Endothelial cell of umbilical vein (primary cell): ENCODE data around the gene AHRR. TPM values are rescaled to one million over a fixed set of nuclear protein-coding genes. Genes with fewer than 3 reads are reported as not detected.

Experiments used
- BruUV-seq: library from RNA; stranded (reverse); fragments of 400-500 nt; replicated peaks from 2 replicates; lab custom pipeline; 2021; lab: Mats Ljungman, UMichigan
- CTCF ChIA-PET: fragments of 300-600, 350-600 bp; sonication (Branson Sonifier 250); formaldehyde crosslinking; loops from one replicate; lab custom pipeline; 2021; ENCODE audit warnings: antibody characterized with exemption, inconsistent platforms; lab: Charles Lee
- POLR2A ChIA-PET: fragments of 300-600, 350-600 bp; sonication (Branson Sonifier 250); formaldehyde crosslinking; loops from one replicate; lab custom pipeline; 2021; ENCODE audit warnings: antibody characterized with exemption, inconsistent platforms; lab: Charles Lee
- DNase-seq: peaks from one replicate; pipeline ENCODE4 v3.0.0-alpha.2; 2011; ENCODE audit warnings: low read depth, low spot score
- FAIRE-seq: peaks from 2 replicates; lab custom pipeline; 2011; peaks lifted over from hg19 to GRCh38; lab: Jason Lieb, UNC
- H2AFZ ChIP-seq: 2 replicates; pipeline ENCODE4 v1.6.0; 2012; ENCODE audit warnings: low read depth, low read length, control low read depth, inconsistent platforms
- H3K27ac ChIP-seq: 2 replicates; pipeline ENCODE4 v1.5.1; 2011; ENCODE audit warnings: low read depth, mild to moderate bottlenecking, control low read depth, low read length, moderate library complexity; ENCODE audit not compliant: insufficient read depth
- H3K27me3 ChIP-seq, 2 experiments: 2 replicates each; pipeline versions ENCODE4 v1.6.0 to v1.6.1; 2011; ENCODE audit warnings: low read length in 2 of 2, mixed read lengths in 1 of 2; ENCODE audit not compliant: control insufficient read depth in 2 of 2, insufficient read depth in 2 of 2
- H3K36me3 ChIP-seq, 2 experiments: 2 replicates in 1 of 2; 3 replicates in 1 of 2; pipeline ENCODE4 v1.5.1; 2011; ENCODE audit warnings: low read length in 2 of 2, mild to moderate bottlenecking in 1 of 2, moderate library complexity in 1 of 2; ENCODE audit not compliant: control insufficient read depth in 2 of 2, insufficient read depth in 2 of 2; ENCODE audit errors: extremely low read depth in 1 of 2
- H3K4me1 ChIP-seq: 3 replicates; pipeline ENCODE4 v1.5.1; 2011; ENCODE audit warnings: mild to moderate bottlenecking, low read length; ENCODE audit not compliant: control insufficient read depth, insufficient read depth; ENCODE audit errors: extremely low read depth
- H3K4me2 ChIP-seq: 2 replicates; pipeline ENCODE4 v1.6.1; 2011; ENCODE audit warnings: low read length, control low read depth, mixed read lengths; ENCODE audit not compliant: insufficient read depth
- H3K4me3 ChIP-seq, 3 experiments: fragments of 200-600 bp in 1 of 3; sonication (generic), shearing (Covaris generic) in 1 of 3; replicated peaks in 1 of 3; 2 replicates each; pipeline ENCODE4 v1.5.1; 2011 to 2016; ENCODE audit warnings: control low read depth in 3 of 3, low read length in 3 of 3, mild to moderate bottlenecking in 2 of 3, inconsistent platforms in 1 of 3, low read depth in 1 of 3, moderate library complexity in 1 of 3; ENCODE audit not compliant: insufficient read depth in 1 of 3
- H3K79me2 ChIP-seq: 2 replicates; pipeline ENCODE4 v1.6.0; 2012; ENCODE audit warnings: low read length, inconsistent platforms; ENCODE audit not compliant: control insufficient read depth, insufficient read depth
- H3K9ac ChIP-seq: replicated peaks from 2 replicates; pipeline ENCODE3; 2011; ENCODE audit warnings: low read length, control low read depth; ENCODE audit not compliant: insufficient read depth; ENCODE audit errors: extremely low read depth
- H3K9me1 ChIP-seq: replicated peaks from 3 replicates; pipeline ENCODE4 v1.6.0; 2011; ENCODE audit warnings: mild to moderate bottlenecking, low read length; ENCODE audit not compliant: control insufficient read depth, insufficient read depth; ENCODE audit errors: extremely low read depth
- H3K9me3 ChIP-seq: replicated peaks from 2 replicates; pipeline ENCODE4 v1.5.1; 2012; ENCODE audit warnings: low read length, inconsistent platforms; ENCODE audit not compliant: control insufficient read depth, insufficient read depth
- H4K20me1 ChIP-seq: replicated peaks from 2 replicates; pipeline ENCODE3; 2011; ENCODE audit warnings: mild to moderate bottlenecking, low read length; ENCODE audit not compliant: control insufficient read depth, insufficient read depth; ENCODE audit errors: extremely low read depth
- EZH2 ChIP-seq: IDR thresholded peaks from 2 replicates; pipeline ENCODE4 v1.6.1; 2012; ENCODE audit warnings: borderline replicate concordance, low read depth, mild to moderate bottlenecking, moderate library complexity, low read length, inconsistent platforms; ENCODE audit not compliant: severe bottlenecking
- FOS ChIP-seq: IDR thresholded peaks from 2 replicates; pipeline ENCODE4 v1.6.1; 2011; ENCODE audit warnings: mild to moderate bottlenecking, low read length, moderate library complexity, borderline replicate concordance; ENCODE audit not compliant: insufficient read depth
- GATA2 ChIP-seq: IDR thresholded peaks from 2 replicates; pipeline ENCODE4 v1.7.0; 2011; ENCODE audit warnings: low read depth, mild to moderate bottlenecking, moderate library complexity, mixed read lengths, low read length; ENCODE audit not compliant: insufficient read length, insufficient read depth
- JUN ChIP-seq: IDR thresholded peaks from 2 replicates; pipeline ENCODE4 v1.6.1; 2011; ENCODE audit warnings: borderline replicate concordance, low read depth; ENCODE audit not compliant: insufficient read length, insufficient read depth
- MYC ChIP-seq: IDR thresholded peaks from one replicate; pipeline ENCODE4 v1.6.1; 2011; ENCODE audit warnings: mild to moderate bottlenecking, low read depth, low read length
- POLR2A ChIP-seq: IDR thresholded peaks from 2 replicates; pipeline ENCODE4 v1.6.1; 2012; ENCODE audit warnings: low read depth, mild to moderate bottlenecking, control low read depth, low read length
- POLR2AphosphoS5 ChIP-seq: IDR thresholded peaks from 2 replicates; pipeline ENCODE4 v1.6.1; 2012; ENCODE audit warnings: low read depth, mild to moderate bottlenecking, control low read depth, low read length, moderate library complexity; ENCODE audit not compliant: insufficient read depth
- dilution Hi-C: fragments of 300-500 bp; cut with MboI; formaldehyde crosslinking; loops from one replicate; pipeline ENCODE4 v1.15.0; 2019; ENCODE audit warnings: low sequenced_read_pairs; ENCODE audit not compliant: extremely low pct_ligation_motif_present
- intact Hi-C: fragments of 100-400 bp; cut with micrococcal nuclease; formaldehyde crosslinking; loops from one replicate; pipeline ENCODE4 v1.10.0; 2022
- polyA plus RNA-seq, 4 experiments: library from polyadenylated mRNA; depleted of rRNA in 3 of 4; stranded (reverse) in 3 of 4; unstranded in 1 of 4; fragments of >200 nt; gene quantifications; 2 replicates each; pipeline versions ENCODE4 v1.2.1 to v1.2.3, GENCODE V29; 2011 to 2012; ENCODE audit warnings: missing spikeins in 1 of 4
- total RNA-seq: library from RNA; stranded (reverse); gene quantifications from 2 replicates; pipeline ENCODE4 v1.2.3, GENCODE V29; 2021
- TF ChIP-seq, protein P1 (sequence below): IDR thresholded peaks from 2 replicates; pipeline ENCODE4 v1.6.1; 2011; ENCODE audit not compliant: insufficient read depth, insufficient read length
- TF ChIP-seq, protein P2 (sequence below), 2 donors: IDR thresholded peaks; 1 replicate in 1 of 2; 2 replicates in 1 of 2; pipeline ENCODE4 v1.5.1; 2011; ENCODE audit warnings: low read length in 2 of 2, mild to moderate bottlenecking in 2 of 2, moderate library complexity in 2 of 2, control low read depth in 1 of 2, inconsistent platforms in 1 of 2, low read depth in 1 of 2; ENCODE audit not compliant: insufficient read depth in 1 of 2; ENCODE audit errors: extremely low read depth in 1 of 2

AHRR gene
- total and polyA plus RNA-seq, 2 donors (not counting 3 experiments of a cell fraction or from before 2014, with no cell fraction given), result 3.1 to 7.3 TPM

DNA sequence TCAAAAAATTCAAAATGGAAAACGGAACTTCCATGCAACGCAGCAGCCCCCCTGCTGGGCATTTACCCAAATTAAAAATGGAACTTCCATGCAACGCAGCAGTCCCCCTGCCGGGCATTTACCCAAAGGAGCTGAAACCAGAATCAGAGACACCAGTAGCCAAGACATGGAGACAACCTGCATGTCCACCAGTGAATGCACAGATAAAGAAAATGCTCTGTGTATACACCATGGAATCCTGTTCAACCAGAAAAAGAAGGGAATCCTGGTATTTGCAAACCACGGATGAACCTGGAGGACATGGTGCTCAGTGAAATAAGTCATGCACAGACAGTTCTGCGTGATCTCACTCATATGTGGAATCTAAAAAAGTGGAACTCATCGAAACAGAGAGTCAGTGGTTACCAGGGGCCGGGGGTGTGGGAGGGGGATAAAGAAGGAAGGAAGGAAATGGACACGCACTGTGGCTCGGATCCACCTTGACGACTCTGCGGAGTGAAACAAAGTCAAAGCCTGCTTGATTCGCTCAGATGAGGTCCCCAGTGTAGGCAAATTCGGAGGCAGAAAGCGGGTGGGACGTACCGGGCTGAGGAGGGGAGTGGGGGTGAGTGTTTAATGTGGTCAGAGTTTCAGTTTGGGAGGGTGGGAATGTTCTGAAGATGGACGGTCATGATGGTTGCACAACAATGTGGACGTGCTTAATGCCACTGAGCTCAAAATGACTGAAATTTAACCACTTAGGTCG is 81.3 kb downstream of the AHRR start:
- Histone ChIP-seq H3K27ac (no peak overlapping the region), H3K79me2 (no peaks in the 10 kb centered on the region), H3K9me3 (no peaks in the 10 kb centered on the region), H3K9ac (no peak overlapping the region), H3K9me1 (no peaks in the 10 kb centered on the region), H3K4me1 (peaks cover 23% of the 10 kb centered on the region), H2AFZ (no peak overlapping the region), H3K27me3 (no peaks in the 10 kb centered on the region), H3K36me3 (no peaks in the 10 kb centered on the region), H4K20me1 (no peaks in the 10 kb centered on the region), H3K4me3 (no peak overlapping the region), H3K4me2 (no peak overlapping the region)
- TF ChIP-seq MYC (no peak), GATA2 (no peak), JUN (no peak), POLR2A (no peak), EZH2 (no peak), POLR2AphosphoS5 (no peak), FOS (no peak)
- TF ChIP-seq, protein P1, sequence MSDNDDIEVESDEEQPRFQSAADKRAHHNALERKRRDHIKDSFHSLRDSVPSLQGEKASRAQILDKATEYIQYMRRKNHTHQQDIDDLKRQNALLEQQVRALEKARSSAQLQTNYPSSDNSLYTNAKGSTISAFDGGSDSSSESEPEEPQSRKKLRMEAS, result no peak
- TF ChIP-seq, protein P2, sequence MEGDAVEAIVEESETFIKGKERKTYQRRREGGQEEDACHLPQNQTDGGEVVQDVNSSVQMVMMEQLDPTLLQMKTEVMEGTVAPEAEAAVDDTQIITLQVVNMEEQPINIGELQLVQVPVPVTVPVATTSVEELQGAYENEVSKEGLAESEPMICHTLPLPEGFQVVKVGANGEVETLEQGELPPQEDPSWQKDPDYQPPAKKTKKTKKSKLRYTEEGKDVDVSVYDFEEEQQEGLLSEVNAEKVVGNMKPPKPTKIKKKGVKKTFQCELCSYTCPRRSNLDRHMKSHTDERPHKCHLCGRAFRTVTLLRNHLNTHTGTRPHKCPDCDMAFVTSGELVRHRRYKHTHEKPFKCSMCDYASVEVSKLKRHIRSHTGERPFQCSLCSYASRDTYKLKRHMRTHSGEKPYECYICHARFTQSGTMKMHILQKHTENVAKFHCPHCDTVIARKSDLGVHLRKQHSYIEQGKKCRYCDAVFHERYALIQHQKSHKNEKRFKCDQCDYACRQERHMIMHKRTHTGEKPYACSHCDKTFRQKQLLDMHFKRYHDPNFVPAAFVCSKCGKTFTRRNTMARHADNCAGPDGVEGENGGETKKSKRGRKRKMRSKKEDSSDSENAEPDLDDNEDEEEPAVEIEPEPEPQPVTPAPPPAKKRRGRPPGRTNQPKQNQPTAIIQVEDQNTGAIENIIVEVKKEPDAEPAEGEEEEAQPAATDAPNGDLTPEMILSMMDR (IDR thresholded peaks at IDR 0.05; ENCODE audit: extremely low read depth in 1 of 2, insufficient read depth in 1 of 2, low read depth in 1 of 2, low read length in 2 of 2), result no peak
- DNase-seq, result no peak
- intact Hi-C loops, result no loop called here
- no TSS peak for BruUV-seq
- dilution Hi-C loops, result no loop called here
- no peak for FAIRE-seq
- ChIA-PET CTCF (interaction anchor here (0.7 kb wide), 1 partner anchor 251 kb away, joined by 3 read pairs; no protein-coding TSS in a partner anchor), POLR2A (no interaction called here)
